ENCODE data around the gene FKRP. TPM values are rescaled to one million over a fixed set of nuclear protein-coding genes. Genes with fewer than 3 reads are reported as not detected.
"Not testable (repeated sequence)": the region's sequence is repeated elsewhere in the genome, so short reads cannot be mapped to it uniquely, and the experiment has no call there.

FKRP gene
- 10 to 100 TPM; 16.9 to 20.5 TPM for total RNA-seq

- Mint-ChIP-seq H3K27ac (peak within 1 kb of the TSS; percentile 91), H3K27me3 (no peaks in the 10 kb centered on the region), H3K36me3 (ENCODE audit: low read depth) (peaks cover 15% of the 10 kb centered on the region), H3K4me3 (peak within 1 kb of the TSS; percentile 93), H3K4me1 (peaks cover 55% of the 10 kb centered on the region), H3K9me3 (no peaks in the 10 kb centered on the region)
- ChIA-PET POLR2A (no interaction called here), CTCF (interaction anchor here (2.3 kb wide), 1 partner anchor 9 kb away, joined by 12 read pairs; no protein-coding TSS in a partner anchor)
- peak; percentile 32 for DNase-seq
These were observed at the start of gene FKRP for GRCh38 chr19:46745521-46746280. Gene FKRP (plus strand): TSS chr19:46746057. CDS start chr19:46755451, 9,394 bp downstream.

GRCh38 chr19:46696866-46697203 lies 49.0 kb upstream of the FKRP start:
- CTCF ChIA-PET: interaction anchor here (0.6 to 0.9 kb wide), 3 partner anchors 31 to 1243 kb away, joined by 3 to 4 read pairs (median 4); no protein-coding TSS in a partner anchor
- no peak for DNase-seq
- H3K27me3 Mint-ChIP-seq: no peaks in the 10 kb centered on the region
- H3K4me1 Mint-ChIP-seq: peaks cover 7% of the 10 kb centered on the region
- no peak overlapping the region for H3K27ac Mint-ChIP-seq
- no peaks in the 10 kb centered on the region for H3K9me3 Mint-ChIP-seq
- POLR2A ChIA-PET: no interaction called here
- H3K36me3 Mint-ChIP-seq (ENCODE audit: low read depth): peaks cover 74% of the 10 kb centered on the region
- no peak overlapping the region for H3K4me3 Mint-ChIP-seq

- Mint-ChIP-seq H3K9me3 (no peaks in the 10 kb centered on the region), H3K27me3 (no peaks in the 10 kb centered on the region), H3K4me1 (peaks cover 7% of the 10 kb centered on the region), H3K27ac (peak overlapping the region; percentile 46), H3K36me3 (ENCODE audit: low read depth) (peaks cover 71% of the 10 kb centered on the region), H3K4me3 (no peak overlapping the region)
- ChIA-PET CTCF (interaction anchor here (0.6 to 0.9 kb wide), 3 partner anchors 31 to 1244 kb away, joined by 3 to 4 read pairs (median 4); no protein-coding TSS in a partner anchor), POLR2A (interaction anchor here (0.6 kb wide), 1 partner anchor 110 kb away, joined by 3 read pairs; no protein-coding TSS in a partner anchor)
- DNase-seq: peak; percentile 28
These were observed 48.5 kb upstream of the FKRP start for GRCh38 chr19:46697204-46697960.

- Mint-ChIP-seq H3K27me3 (no peaks in the 10 kb centered on the region), H3K4me3 (no peak overlapping the region), H3K36me3 (ENCODE audit: low read depth) (peaks cover 66% of the 10 kb centered on the region), H3K9me3 (no peaks in the 10 kb centered on the region), H3K4me1 (peaks cover 7% of the 10 kb centered on the region), H3K27ac (peak overlapping the region; percentile 54)
- ChIA-PET POLR2A (no interaction called here), CTCF (interaction anchor here (0.6 kb wide), 1 partner anchor 10 kb away, joined by 4 read pairs; no protein-coding TSS in a partner anchor)
- no peak for DNase-seq
These were observed 47.2 kb upstream of the FKRP start for GRCh38 chr19:46698395-46699321.

GRCh38 chr19:46700704-46701103 lies 45.2 kb upstream of the FKRP start:
- no peaks in the 10 kb centered on the region for H3K27me3 Mint-ChIP-seq
- no peak overlapping the region for H3K4me3 Mint-ChIP-seq
- DNase-seq: no peak
- ChIA-PET CTCF (no interaction called here), POLR2A (no interaction called here)
- no peak overlapping the region for H3K27ac Mint-ChIP-seq
- H3K9me3 Mint-ChIP-seq: no peaks in the 10 kb centered on the region
- peaks cover 65% of the 10 kb centered on the region for H3K36me3 Mint-ChIP-seq (ENCODE audit: low read depth)
- H3K4me1 Mint-ChIP-seq: peaks cover 17% of the 10 kb centered on the region

GRCh38 chr19:46704379-46705076 lies 41.3 kb upstream of the FKRP start:
- no peaks in the 10 kb centered on the region for H3K9me3 Mint-ChIP-seq
- H3K27me3 Mint-ChIP-seq: no peaks in the 10 kb centered on the region
- ChIA-PET POLR2A (no interaction called here), CTCF (interaction anchor here (0.6 to 5.5 kb wide), 20 partner anchors 9 to 1417 kb away, joined by 3 to 36 read pairs (median 4); partner anchors contain the start of genes FOXA3 and PNMA8C)
- peak; percentile 89 for DNase-seq
- no peak overlapping the region for H3K4me3 Mint-ChIP-seq
- peaks cover 58% of the 10 kb centered on the region for H3K36me3 Mint-ChIP-seq (ENCODE audit: low read depth)
- H3K4me1 Mint-ChIP-seq: peaks cover 10% of the 10 kb centered on the region
- H3K27ac Mint-ChIP-seq: peak overlapping the region; percentile 78

- Mint-ChIP-seq H3K27me3 (no peaks in the 10 kb centered on the region), H3K4me1 (peaks cover 24% of the 10 kb centered on the region), H3K4me3 (no peak overlapping the region), H3K27ac (no peak overlapping the region), H3K9me3 (no peaks in the 10 kb centered on the region), H3K36me3 (ENCODE audit: low read depth) (peaks cover 62% of the 10 kb centered on the region)
- DNase-seq: no peak
- POLR2A ChIA-PET: no interaction called here
- CTCF ChIA-PET: interaction anchor here (0.7 to 2.0 kb wide), 5 partner anchors 8 to 415 kb away, joined by 3 to 9 read pairs (median 3); no protein-coding TSS in a partner anchor
These were observed 35.2 kb upstream of the FKRP start for GRCh38 chr19:46710687-46711086.

GRCh38 chr19:46712768-46713338 lies 33.0 kb upstream of the FKRP start:
- peak overlapping the region; percentile 71 for H3K27ac Mint-ChIP-seq
- peaks cover 60% of the 10 kb centered on the region for H3K36me3 Mint-ChIP-seq (ENCODE audit: low read depth)
- H3K4me1 Mint-ChIP-seq: peaks cover 27% of the 10 kb centered on the region
- ChIA-PET POLR2A (interaction anchor here (0.6 kb wide), 1 partner anchor 16 kb away, joined by 3 read pairs; no protein-coding TSS in a partner anchor), CTCF (interaction anchor here (0.5 to 4.2 kb wide), 9 partner anchors 8 to 105 kb away, joined by 3 to 20 read pairs (median 4); no protein-coding TSS in a partner anchor)
- not testable (repeated sequence) for H3K27me3 Mint-ChIP-seq, H3K9me3 Mint-ChIP-seq, DNase-seq
- H3K4me3 Mint-ChIP-seq: peak overlapping the region; percentile 94

- no peaks in the 10 kb centered on the region for H3K27me3 Mint-ChIP-seq
- ChIA-PET CTCF (interaction anchor here (0.5 to 4.2 kb wide), 9 partner anchors 9 to 63 kb away, joined by 3 to 20 read pairs (median 4); no protein-coding TSS in a partner anchor), POLR2A (no interaction called here)
- peaks cover 58% of the 10 kb centered on the region for H3K36me3 Mint-ChIP-seq (ENCODE audit: low read depth)
- H3K4me1 Mint-ChIP-seq: peaks cover 37% of the 10 kb centered on the region
- H3K27ac Mint-ChIP-seq: peak overlapping the region; percentile 96
- H3K9me3 Mint-ChIP-seq: no peaks in the 10 kb centered on the region
- peak overlapping the region; percentile 94 for H3K4me3 Mint-ChIP-seq
- peak; percentile 87 for DNase-seq
These were observed 31.9 kb upstream of the FKRP start for GRCh38 chr19:46713781-46714443.

GRCh38 chr19:46714444-46715106 lies 31.3 kb upstream of the FKRP start:
- CTCF ChIA-PET: interaction anchor here (0.5 to 4.2 kb wide), 10 partner anchors 8 to 417 kb away, joined by 3 to 20 read pairs (median 4); no protein-coding TSS in a partner anchor

More at GRCh38 chr19:46714444-46715106, 31.3 kb upstream of the FKRP start:
- Mint-ChIP-seq H3K9me3 (no peaks in the 10 kb centered on the region), H3K4me3 (peak overlapping the region; percentile 94), H3K27ac (peak overlapping the region; percentile 96), H3K27me3 (no peaks in the 10 kb centered on the region), H3K4me1 (peaks cover 44% of the 10 kb centered on the region), H3K36me3 (ENCODE audit: low read depth) (peaks cover 60% of the 10 kb centered on the region)
- POLR2A ChIA-PET: no interaction called here
- peak; percentile 86 for DNase-seq
